OCI-M2 (cell line): ENCODE measurements around the gene ENOX1.

ENCODE experiments used
- DNase-seq: peaks from one replicate; lab custom pipeline; 2025; ENCODE audit not compliant: unreplicated experiment; lab: John Stamatoyannopoulos, UW

Gene ENOX1

GRCh38 chr13:43401361-43401760 lies 385.4 kb downstream of the ENOX1 start:
- DNase-seq = no peak

- DNase-seq = no peak
Observed at GRCh38 chr13:43397111-43397510, 389.7 kb downstream of the ENOX1 start.

DNA sequence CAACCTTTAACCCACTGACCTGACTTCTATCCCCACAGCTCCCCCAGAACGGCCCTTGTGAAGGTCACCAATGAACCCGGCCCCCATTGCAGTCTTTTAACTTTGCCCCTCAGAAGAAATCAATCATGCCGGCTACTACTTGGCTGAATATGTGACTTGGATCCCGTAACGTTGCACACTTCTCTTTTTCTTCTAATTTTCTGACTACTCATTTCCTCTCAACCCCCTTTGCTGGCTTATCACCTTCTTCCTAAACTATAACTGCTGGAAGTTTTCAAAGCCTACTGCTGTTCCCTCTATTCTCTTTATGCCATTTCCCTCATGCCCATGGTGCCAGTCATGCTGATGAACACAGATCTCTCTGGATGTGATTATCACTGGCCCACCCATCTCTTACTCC lies 395.7 kb downstream of the ENOX1 start:
- DNase-seq = no peak

GRCh38 chr13:43390619-43391018 lies 396.2 kb downstream of the ENOX1 start:
- no peak for DNase-seq

- no peak for DNase-seq
Observed at GRCh38 chr13:43389983-43390382, 396.8 kb downstream of the ENOX1 start.

GRCh38 chr13:43389573-43389972 lies 397.2 kb downstream of the ENOX1 start:
- no peak for DNase-seq

DNA sequence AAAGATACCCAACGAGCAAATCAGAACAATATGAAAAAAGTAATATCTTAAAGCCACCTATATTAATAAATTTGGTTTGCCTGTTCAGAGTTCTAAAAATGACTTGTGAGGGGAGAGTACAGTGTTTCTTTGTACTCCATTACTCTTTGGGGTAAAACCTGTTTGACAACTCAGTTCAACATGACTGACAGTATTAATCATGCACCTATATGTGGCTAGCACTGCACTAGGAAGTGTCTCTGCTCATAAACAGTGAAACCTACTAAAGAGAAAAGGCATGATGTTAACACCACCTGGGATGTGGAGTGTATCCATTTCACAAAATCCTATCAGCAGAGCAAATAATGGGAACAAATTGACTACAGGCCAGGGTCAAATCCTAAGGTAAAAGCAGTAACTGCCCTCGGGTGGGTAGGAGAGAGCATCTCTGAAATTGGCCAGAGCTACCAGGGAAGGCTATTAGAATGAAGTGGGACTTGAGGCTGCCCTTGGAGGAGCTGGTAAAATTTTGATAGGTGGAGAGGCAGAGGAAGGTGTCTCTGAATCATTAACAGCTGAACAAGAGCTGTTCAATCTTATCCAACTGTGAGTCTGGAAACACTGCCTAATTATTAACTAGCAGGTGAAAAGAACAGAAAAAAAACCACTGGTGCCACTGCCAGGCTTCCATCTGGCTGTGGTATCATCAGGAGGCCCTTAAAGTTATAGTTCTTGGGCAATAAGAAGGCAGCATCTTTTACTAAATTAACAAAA lies 398.3 kb downstream of the ENOX1 start:
- no peak for DNase-seq

- no peak for DNase-seq
Observed at GRCh38 chr13:43387880-43388279, 398.9 kb downstream of the ENOX1 start.

GRCh38 chr13:43383498-43384165 lies 403.1 kb downstream of the ENOX1 start:
- no peak for DNase-seq

DNA sequence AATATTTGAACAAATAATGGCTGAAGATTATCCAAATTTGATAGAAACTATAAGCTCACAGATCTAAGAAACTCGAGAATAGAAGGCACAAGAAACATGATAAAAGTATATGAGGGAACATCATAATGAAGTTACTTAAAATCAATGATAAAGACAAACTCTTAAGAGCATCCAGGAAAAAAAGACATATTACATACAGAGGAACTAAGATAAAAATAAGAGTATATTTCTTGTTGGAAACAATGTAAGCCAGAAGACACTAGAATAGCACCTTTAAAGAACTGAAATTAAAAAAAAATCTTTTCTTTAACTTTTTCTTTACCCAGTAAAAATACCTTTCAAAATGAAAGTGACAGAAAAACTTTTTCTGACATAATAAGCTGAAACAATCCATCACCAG lies 407.0 kb downstream of the ENOX1 start:
- DNase-seq = no peak

DNA sequence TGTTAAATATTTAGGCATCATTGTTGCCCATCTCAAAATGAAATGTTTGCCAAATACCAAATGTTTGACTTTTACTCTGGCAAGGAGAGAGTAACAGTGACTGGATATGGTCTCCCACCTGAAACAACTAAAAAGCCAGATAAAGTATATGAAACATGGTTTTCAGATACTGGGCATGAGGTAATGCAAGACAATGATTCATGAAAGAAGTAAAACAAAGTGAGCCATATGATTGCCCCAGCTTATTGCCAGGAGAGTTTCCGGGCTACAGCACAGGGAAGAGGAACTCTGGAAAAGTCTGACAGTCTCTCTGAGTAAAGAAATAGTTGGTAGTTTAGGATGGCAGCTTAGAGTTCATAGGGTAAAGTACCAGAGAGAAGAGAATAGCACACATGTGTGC lies 408.8 kb downstream of the ENOX1 start:
- DNase-seq = no peak

DNA sequence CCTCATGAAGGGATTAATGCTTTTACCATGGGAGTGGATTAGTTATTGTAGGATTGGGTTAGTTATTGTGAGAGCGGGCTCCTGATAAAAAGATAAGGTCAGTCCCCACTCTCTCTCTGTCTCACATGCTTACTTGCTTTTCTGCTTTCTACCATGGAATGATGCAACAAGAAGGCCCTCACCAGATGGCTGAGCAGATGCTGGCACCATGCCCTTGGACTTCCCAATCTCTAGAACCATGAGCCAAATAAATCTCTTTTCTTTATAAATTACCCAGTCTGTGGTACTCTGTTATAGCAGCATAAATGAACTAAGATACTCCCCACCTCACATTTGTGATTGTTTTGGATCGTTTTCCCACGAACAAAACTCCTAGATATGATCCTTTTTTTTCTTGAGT lies 409.6 kb downstream of the ENOX1 start:
- DNase-seq = no peak

GRCh38 chr13:43376596-43376995 lies 410.2 kb downstream of the ENOX1 start:
- no peak for DNase-seq

DNA sequence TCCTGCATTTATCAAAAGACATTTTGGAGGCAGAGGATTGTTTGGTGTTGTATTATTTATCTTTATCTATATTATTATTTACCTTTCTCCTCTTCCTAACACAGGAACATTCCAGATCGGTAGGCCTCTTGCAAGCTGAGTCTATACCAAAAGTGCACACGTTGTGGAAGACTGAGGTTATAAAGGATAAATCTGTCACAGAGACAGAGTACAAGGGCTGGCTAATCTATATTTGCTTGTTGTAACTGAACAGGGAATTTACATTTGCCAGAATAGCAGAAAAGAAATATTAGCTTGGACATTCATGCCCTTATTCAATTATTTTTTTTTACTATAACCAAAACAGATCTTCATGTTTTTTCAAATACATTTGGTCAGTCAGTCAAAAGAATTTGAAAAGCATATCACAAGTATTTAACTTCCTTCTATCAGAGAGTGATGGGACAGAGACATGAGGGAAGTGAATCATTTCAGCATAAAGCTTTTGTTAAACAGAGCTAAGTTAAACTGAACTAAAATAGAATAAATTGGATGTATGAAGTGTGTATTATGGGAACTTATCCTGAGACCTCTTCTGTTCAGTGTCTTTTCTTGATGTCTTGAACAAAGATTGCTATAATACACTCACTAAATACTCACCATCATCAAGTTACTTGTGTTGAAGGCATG lies 410.8 kb downstream of the ENOX1 start:
- no peak for DNase-seq

- no peak for DNase-seq
Observed at GRCh38 chr13:43374621-43375020, 412.2 kb downstream of the ENOX1 start.

GRCh38 chr13:43373400-43373799 lies 413.4 kb downstream of the ENOX1 start:
- no peak for DNase-seq

DNA sequence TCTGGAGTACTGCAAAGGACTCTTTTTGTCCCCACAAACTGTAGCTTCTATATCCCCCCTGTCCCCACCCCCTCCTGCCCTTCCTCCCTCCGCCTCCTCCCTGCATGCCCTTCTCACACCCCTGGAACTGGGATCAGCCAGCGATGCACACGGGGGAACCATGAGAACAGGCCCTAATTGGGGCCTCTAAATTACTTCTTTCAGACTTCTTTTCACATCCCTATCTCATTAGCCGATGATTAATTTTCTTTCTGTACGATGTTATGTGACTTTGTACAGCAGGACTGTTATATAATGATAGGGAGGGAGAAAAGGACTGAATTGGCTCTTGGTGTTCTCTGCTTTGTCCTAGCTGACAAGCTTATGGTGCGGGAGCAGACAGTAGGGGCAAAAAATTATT lies 415.9 kb downstream of the ENOX1 start:
- DNase-seq = no peak

GRCh38 chr13:43369319-43369718 lies 417.5 kb downstream of the ENOX1 start:
- DNase-seq = no peak

DNA sequence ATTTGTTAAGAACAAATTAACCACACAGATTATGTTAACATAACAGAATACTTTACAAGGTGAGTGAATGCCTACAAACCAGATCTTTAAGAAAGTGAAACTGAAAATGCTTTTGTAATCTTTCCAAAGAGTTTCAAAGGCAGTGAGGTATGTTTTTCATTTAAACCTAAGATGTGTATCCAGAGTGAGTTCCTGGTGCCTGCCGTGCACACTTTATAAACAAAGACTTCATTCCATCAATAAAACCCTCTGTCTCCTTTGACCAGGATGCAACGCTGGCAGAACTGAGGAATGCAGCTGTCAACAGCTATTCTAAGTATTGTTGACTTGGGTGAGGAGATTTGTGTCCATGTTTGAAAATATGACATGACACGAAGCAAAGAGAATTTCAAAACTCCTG lies 418.8 kb downstream of the ENOX1 start:
- no peak for DNase-seq

GRCh38 chr13:43365039-43365344 lies 421.8 kb downstream of the ENOX1 start:
- no peak for DNase-seq

DNA sequence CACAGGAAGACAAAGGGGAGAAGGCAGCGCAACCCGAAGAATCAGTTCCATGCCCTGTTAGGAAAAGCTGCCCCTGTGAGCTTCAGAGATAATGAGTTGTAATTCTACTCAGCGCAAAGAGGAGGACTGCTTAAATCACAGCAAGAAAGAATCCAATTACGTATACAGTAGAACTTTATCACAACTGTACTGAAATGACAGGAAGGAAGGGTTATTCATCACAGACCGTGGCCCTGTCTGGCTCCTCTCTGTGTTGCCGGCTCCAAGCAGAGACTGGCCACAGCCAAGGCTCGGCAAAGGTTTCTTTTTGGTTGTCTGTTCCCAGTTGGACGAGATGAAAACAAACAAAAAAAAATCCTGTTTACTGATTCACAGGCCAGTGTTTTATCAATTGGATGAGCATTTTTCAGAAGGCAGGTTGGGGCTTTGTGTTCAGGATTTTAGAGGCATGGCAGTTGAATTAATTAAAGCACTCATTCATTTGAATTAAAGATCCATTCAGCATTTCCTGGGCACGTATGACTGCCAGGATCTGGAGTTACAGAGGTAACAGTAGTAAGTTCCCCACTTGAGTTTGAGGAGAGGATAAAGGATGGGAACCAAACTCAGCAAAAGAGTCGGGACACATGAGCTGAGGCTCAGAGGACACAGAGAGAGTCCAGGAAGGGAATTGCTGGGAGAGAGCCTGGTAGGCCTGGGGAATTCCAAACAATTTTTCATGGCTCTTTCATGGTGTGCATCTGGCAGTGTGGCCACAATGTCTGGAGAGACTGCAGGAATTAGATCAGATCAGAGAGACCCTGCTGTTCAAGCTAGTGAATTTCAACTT lies 422.3 kb downstream of the ENOX1 start:
- no peak for DNase-seq
